HEK293T (cell line): ENCODE measurements around the gene RHOBTB3.

Experiments
- BHLHE40 ChIP-seq: fragments of 450-650 bp; IDR thresholded peaks from 2 replicates; pipeline ENCODE4 v1.6.1; 2016; ENCODE audit warnings: mild to moderate bottlenecking, moderate library complexity, borderline replicate concordance
- CTBP1 ChIP-seq: fragments of 450-650 bp; IDR thresholded peaks from 2 replicates; pipeline ENCODE4 v1.6.1; 2016; ENCODE audit warnings: borderline replicate concordance
- FOXM1 ChIP-seq: fragments of 450-650 bp; IDR thresholded peaks from 2 replicates; pipeline ENCODE4 v1.6.1; 2017; ENCODE audit warnings: mild to moderate bottlenecking, borderline replicate concordance
- LEF1 ChIP-seq: fragments of 450-650 bp; IDR thresholded peaks from 2 replicates; pipeline ENCODE4 v1.6.1; 2017; ENCODE audit warnings: mild to moderate bottlenecking, borderline replicate concordance
- SP1 ChIP-seq: fragments of 450-650 bp; IDR thresholded peaks from 2 replicates; pipeline ENCODE4 v1.6.1; 2017
- SUZ12 ChIP-seq: fragments of 450-650 bp; IDR thresholded peaks from 2 replicates; pipeline ENCODE4 v1.6.1; 2016; ENCODE audit warnings: mild to moderate bottlenecking

DNA sequence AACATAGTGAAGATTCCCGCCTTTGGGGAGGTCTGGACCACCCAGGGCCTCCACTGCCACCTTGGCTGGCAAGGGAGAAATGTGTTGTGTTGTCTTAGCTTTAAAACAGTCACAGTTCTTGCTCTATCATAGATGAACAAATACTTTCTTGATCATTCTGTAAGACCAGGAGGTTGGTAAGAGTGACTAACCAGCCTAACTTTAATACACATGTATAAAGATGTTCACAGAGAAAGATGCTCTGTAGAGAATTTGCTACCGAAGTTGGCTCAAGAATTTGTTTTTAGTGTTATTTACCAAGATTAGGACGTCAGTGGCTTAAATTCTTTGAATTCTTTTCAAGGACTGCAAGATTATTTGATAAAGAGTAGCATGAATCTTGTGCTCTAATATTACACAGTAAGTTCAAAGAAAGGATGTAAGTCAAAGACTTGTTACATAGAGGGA, 63.0 kb downstream of the RHOBTB3 start:
- TF ChIP-seq SUZ12 (no peak), LEF1 (no peak), FOXM1 (no peak), BHLHE40 (no peak), SP1 (no peak), CTBP1 (no peak)
